ENCODE results near the gene SRGAP1.
A peak's percentile ranks its signal among the peaks of the same experiment; 100 is the strongest.

SRGAP1 gene

DNA sequence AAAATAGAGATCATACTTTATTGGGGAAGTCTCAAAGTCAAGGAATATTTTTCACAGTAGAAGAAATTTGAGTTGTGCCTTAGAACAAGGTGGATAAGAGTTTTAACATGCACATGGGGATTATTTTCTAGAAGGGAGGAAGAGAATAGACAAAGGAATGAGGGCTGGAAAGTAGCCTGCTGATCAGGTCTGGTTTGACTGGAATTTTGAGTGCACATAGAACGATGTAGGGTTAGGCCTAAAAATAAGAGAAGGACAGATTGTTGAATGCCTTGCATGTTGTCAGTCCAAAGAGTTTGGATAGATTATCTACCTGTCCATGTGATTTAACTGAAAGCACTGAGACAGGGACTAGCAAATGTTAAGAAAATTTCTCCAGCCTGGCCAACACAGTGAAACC is 87.2 kb downstream of the SRGAP1 start:
- DNase-seq, result no peak

DNA sequence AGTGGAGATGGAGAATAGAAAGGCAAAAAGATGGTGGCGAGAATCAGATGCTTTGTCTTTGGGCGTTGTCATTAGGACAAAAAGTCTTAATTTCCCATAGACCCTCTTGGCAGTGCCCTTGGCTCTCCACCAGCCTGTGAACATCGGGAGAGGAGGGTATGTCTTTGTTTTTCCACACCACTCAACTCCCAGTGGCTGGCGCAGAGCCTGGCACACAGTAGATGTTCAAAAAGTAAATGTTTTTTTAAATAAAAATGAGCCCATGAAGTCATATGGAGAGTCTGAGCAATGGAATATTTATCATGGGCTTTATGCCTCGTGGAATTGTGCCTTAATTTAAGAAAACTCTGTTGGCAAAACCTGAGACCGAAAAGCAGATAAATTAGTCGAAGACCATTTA is 90.4 kb downstream of the SRGAP1 start:
- no peak for DNase-seq

DNA sequence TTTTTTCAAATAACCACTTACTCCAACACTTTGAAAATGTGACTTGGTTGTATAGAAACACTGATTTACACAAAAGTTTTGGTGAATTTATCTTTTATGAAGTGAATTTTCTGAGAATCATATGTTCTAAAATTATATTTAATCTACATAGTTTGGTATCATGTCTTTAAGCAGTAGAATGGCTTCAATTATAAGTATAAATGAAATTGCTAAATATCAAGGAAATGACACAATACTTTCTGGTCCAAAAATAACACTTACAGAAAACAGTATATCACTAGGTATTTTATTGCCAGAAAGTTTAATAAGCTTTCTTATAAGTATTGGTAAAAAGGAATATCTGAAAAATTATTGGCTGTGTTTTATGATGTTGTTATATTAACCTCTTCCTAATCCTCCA is 90.9 kb downstream of the SRGAP1 start:
- no peak for DNase-seq

DNA sequence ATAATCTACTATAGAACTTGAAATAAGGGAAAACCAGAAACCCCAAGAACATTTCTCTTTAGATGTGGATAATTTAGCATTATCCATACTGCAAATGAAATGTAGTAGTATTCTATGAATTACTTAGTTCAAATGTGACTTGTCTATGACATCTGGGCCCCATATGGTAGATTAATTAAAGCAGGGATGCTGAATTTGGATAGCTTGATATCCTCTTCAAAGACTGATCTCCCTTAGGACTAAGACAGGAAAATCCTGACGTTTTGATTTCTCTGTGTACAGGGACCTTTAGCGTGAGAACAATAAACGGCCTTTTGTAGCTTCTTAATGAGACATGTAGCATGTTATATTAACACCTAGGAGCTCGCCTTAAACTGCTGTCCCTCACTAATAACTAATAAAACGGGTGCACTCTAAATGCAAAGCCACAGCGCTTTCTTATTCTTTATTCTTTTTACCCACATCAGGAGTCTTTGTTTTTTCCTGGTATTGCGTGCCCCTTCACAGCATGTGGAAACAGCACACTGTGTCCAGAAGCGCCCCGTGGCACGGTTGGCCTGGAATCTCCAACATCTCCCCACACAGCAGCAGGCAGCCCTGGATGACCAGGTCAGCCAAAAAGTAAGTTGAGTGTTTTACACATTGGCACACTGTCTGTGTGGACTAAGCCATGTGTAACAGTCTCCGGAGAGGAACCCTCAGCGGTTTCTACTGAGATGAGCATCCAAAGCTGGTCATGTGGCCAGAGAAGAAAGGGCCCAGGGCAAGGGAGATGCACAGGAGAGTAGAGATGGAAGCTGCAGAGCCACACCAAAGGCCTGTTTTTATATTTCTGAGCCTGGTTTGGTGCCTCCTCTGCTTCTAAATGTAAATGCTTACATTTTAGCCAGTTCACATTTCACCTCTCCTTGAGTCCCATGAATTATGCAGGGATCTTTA is 93.1 kb downstream of the SRGAP1 start:
- peak in 2 of 58 donors; percentile 25 to 26 for DNase-seq

DNA sequence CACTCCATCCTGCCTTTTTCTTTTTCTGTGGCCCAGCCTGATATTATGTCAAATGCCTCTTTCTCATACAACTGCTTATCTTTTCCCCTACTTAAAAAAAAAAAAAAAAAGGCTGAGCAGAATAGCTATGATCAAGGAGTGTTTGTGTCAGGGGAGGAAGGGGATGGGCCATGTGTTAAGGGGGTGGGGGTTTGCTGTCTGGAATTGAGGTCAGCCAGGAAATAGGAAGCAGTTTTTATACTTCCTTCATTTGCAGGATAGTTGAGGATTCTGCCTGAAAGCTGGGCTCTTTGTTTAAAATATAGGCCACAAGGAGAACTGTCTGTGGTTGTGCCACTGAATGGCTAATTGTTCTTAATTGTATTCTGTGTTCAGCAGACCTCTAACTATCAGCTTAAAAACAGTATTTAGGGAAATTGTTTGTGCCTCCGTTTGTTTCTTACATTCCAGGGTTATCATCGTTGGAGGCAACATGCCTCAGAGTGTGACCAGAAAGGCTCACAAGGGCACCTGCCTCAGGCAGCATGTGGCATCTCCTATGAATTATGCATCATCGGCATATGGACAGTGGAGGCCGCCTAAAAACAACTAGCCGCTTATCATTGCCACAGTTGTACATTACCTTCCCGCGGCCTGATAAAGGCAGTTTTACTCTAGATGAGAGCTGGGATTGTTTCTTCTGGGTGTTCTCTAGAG is 96.0 kb downstream of the SRGAP1 start:
- DNase-seq, result peak in 14 of 58 donors; percentile 7 to 62 (median 26)

DNA sequence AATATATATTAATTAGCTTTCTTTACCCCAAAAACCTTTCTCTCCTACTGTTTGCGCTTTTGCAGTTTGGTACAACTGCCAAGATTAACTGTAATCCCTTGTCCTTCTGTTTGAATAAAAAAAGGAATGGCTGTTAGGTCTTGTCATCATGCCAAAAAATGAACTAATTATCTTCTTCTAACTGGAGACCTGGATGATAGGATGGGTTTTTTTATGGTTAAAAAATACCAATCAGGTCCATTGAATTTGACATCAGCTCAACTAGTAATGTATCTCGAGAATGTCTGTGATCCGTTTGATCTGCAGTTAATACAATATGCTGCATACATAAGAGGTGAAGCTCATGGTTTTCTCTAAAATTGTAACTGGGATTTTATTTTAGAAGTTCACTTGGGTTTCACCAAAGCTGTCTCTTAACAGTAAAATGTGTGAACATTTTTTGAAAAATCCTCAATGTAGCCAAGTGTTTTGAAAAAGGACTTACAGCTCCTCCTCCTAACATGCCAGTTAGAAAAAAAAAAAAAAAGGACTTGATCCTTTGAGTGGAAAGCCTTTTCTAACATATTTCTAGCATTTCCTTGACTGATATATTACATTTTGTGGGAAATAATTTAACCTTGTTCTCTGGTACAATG is 96.8 kb downstream of the SRGAP1 start:
- DNase-seq, result no peak

DNA sequence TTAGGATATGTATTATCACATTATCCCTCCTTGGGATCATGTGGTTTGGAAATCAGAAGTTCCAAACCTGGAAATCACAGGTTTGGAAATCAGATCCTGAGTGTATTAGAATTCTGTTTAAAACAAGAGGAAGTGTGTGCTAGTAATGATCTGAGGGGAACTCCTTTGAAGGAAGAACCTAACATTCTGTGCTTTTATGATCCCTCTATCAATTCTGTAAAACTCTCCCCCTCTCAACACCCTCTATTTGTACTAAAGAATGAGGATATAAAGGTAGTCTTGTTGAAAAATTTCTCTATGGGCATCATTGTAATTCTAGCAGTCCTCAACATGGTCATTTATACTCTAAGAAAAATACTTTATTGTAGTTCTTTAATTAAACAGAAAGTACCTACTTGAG is 97.4 kb downstream of the SRGAP1 start:
- no peak for DNase-seq

DNA sequence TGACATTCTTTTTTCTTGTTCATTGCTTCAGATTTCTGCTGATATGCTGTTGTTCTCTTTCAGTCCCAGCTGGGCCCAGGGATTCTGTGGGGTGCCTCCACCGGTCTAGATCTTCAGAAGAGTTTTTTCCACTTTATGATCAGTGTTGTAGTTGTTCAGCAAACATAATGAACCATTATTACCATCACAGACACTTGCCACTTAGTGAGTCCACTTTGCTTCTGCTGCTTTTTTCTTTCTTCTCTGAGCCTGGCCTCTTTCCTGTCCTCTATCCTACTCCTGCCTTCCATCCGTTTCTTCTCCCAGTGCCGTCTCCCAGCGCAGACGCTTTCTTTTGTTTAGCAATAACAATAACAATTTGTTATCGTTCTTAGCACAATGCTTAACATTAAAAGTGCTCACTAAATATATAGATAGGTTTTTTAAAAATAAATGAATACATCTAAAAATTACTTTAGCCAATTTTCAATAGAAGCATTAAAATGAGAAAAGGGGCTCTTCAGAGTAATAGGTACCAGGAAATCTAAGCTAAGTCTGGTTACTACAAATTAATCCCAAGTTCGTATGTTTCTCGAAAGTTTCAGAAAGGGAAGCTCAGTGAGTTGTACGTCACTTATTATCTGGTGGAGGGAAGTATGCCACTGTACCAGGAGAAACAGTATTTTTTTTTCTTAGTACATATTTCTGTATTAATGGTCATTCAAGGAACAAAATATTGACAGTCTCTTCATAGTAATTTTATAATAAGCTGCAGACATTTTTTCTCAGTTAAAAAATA is 98.2 kb downstream of the SRGAP1 start:
- peak in 2 of 58 donors; percentile 4 to 7 for DNase-seq

DNA sequence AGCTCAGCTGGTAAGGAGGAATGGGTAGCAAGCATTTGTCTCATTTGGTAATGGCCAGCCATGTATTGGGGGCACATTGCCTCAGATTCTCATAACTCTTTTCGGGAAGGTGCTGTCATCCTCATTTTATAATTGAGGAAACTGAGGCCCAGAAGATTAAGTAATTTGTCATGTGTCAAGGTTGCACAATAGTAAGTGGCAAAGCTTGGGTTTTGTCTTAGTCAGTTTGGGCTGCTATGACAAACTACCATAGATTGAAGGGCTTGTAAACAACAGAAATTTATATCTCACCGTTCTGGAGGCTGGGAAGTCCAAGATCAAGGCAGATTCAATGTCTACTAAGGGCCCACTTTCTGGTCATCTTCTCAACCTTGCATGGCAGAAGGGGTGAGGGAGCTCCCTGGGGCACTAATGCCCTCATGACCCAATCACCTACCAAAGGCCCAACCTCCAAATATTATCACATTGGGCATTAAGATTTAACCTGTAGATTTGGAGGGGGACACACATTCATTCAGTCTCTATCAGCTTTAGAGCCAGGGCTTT is 99.6 kb downstream of the SRGAP1 start:
- DNase-seq, result no peak

DNA sequence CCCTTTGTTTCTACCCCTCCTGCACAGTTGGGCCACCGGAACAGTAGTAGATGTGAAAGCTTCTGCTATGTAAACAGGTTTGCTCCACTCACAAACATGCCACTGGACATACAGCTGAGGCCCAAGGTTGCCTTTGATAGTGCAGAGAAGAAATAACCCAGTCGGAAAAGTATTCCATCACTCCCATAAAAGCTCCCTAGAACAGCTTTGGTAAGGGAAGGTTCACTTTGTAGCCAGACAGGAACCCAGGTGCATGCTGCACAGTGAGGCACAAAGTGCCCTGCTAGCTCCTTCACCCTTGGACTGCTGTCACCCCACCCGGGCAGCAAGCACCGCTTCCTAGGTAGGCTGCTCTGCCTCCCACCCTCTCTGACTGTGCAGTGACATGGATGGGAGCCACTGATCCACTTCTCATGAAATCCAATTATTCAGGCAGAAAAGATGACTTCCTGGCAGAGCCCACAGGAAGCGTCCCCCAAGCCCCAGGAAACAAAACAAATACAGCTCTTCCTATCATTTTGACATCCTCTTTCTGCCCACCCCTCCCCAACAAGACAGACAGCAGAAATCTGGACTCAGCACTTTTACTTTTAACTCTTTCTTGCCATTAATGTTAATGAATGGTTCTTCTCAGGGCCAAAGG is 100.2 kb downstream of the SRGAP1 start:
- peak in 3 of 58 donors; percentile 9 to 23 (median 10) for DNase-seq

DNA sequence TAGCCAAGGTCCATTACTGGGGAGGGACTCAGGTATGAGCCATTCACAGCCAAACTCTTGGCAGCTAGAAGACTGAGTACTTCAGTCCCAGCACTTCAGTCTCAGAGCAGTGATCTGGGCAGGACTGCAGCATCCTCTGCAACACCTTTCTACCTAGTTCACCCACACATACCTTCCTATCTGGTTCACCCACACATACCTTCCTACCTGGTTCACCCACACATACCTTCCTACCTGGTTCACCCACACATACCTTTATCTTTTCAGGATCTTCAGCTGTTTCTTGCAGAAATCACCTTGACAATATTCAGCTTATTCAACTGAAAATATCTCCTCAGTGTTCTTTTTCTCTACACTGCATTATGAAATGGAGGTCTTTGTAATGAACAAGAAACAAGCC is 101.3 kb downstream of the SRGAP1 start:
- DNase-seq, result no peak

DNA sequence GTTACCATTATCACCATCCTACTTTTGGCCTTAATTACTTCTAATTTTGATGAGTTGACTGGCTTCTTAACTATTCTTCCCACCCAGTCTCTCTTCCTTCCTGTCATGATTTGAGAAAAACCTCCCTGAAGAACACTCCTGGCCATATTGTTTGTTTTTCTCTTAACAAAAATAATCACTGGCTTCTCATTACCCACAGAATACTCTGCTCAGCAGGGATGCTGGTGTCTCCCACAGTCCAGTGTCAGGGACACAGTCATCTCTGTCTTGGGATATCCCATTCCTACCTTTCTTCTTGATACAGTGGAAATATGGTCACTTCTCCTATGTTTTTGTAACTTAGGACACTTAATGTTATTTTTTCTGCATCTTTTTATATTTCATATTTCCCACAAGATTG is 103.7 kb downstream of the SRGAP1 start:
- no peak for DNase-seq

DNA sequence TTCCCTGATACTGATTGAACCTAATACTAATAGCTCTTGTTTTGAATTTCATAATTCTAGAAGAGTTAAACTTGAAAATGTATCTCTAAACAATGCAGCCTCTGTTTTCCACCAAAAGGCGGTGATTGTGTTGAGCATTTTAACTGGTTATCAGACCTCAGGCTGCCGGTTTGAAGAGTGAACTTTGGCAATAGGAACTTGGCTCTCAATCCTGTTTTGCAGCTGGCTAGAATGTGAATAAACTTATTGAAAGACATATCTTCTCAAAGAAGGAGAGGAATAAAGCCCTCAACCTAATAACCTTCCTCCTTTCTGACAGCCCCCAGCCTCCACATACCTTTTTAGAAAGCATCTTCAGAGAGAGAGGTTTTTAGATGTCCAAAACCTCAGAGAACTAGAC is 105.4 kb downstream of the SRGAP1 start:
- peak in 12 of 58 donors; percentile 10 to 38 (median 24) for DNase-seq

DNA sequence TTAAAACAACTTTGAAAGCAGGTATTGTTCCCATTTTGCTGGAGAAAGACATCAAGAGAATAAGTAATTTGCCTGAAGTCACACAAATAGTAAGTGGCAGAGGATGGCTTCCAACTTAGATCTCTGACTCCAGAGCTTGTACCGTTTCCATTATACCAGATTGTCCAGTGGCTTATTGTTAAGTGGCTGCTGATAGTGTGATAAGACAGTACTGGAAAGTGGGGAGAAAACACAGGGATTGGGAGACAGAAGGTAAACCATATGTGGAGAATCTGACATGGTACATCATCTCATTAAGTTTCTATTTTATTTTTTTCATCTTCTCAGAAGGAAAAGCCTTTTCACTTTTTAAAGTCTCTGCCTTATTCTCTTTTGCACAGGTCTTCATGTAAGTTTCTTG is 108.5 kb downstream of the SRGAP1 start:
- DNase-seq, result no peak

DNA sequence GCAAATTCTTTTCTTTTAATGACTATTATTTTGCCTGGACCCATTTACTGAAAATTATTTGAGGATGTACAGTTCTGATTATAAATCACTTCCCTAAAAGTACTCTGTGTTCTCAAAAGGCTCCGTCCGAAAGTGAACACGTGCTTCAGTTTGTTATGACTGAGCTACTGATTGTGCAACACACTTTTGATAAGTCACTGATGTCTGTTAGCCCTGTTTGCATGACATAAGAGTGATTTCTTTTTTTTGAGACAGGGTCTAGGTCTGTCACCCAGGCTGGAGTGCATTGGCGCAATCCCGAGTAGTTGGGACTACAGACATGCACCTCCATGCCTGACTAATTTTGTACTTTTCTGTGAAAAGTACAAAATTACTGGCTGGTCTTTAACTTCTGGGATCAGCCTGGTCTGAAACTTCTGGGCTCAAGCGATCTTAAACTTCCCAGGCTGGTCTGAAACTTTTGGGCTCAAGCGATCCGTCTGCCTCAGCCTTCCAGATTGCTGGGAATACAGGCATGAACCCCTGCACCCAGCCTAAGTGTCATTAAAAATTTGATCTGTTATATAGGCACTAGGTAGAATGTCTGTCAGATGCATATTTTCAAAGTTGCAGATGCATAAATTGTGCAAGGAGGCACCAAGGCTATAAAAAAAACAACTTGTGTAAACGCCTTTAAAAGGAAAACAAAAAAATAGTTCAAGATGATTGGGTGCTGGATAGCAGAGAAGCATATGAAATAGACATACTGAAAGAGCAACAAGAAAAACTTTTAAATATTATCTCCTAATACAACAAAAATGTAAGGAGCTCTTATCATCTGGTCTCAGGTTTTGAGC is 111.5 kb downstream of the SRGAP1 start:
- peak in 3 of 58 donors; percentile 12 to 30 (median 16) for DNase-seq

DNA sequence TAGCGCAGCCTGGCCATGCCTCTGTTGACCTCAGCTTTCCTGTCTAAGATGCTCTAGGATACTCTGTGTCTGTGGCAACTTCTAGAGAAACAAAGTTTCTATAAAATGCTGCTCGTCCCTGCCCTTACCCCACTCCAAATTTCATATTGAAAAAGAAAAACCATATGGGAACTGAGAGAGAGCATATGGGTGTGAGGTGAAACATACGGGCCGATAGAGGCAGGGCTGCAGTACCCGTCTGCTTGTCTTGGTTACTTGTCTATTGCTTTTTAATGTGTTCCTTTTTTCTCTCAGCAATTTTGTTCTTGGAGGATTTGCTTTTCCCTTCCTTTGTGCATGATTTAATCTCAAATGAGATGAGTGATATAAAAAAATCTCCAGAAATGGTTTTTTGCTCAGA is 113.0 kb downstream of the SRGAP1 start:
- DNase-seq, result no peak

DNA sequence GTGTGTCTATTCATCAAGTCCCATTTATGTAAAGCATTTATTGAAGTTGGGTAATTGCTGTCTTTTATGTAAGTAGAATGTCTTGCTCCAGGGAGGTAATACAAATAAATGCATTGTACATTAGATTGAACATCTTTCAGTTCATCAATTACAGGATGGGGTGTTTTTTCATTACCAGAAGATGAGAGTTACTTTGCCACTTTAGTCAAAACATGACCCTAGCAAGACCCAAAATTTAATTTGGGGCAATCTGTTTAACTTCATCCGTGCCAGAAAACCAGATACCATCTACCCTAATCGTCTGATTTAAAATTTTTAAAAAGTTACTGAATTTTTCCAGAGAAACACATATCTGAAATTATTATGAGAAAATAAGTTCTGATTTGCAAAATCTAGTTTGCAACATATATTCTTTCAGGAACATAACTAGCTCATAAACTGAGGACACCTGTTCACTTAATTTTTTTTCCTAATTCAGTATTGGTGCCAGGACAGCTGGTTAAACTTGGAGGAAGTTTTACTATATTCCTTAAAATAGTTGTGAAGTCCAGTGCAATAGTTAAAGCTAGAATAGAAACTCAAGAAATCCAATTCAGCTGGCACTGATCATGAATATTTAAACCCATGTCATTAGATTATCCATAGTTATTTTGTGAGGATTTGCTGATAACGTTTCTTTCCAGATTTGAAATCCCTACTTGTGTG is 114.5 kb downstream of the SRGAP1 start:
- no peak for DNase-seq

DNA sequence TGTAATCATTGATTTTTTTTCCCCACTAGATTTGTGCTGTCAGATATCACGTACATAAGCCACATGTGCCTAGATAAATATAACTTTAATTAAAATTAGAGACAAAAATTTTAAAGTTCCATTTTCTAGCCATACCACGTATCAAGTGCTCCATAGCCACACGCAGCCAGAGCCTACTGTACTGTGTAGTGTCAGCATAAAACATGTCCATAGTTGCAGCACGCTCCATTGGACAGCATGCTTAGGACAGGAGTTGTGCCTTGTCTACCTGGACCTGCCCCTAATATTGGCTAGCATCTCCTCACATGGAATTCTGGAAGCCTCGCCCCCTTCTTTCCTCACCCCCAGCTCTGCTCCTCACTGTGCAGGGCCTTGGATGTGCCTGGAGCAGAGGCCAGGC is 116.5 kb downstream of the SRGAP1 start:
- DNase-seq, result no peak

DNA sequence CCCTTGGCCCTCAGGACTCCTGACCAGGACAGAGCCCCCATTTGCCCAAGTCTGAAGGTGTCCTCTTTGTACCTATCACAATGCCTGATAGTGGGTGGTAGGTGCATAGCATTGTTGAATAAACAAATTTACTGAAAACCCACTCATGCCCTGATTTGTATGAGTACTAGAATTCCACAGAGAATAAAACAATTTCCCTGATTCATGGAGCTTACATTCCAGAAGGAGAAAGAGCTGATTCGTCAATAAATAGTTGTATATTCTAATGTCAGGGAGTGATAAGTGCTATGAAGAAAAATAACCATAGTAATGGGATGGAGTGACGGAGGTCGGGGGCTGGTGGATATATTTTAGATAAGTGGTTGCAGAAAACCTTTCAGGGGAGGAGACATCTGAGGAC is 117.0 kb downstream of the SRGAP1 start:
- no peak for DNase-seq
